Measurements from ENCODE around the gene ANKRD42.

DNA sequence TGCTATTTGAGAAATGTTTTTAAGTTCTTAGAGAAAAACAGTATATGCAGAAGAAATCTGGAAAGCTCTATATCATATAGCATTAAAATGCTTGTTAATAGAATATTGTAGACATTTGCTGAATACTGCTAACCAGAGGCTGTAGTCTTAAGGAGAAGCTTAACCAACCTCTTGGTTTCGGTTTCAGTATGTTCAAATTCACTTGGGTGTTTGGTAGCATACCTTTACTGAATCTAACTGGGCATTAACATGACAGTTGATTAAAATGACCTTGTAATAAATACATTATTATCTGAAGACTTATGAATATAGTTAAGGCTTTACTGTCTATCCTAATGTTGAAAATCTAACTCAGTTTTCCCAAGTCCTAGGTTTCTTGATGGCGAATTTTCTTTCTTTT, 31.1 kb upstream of the ANKRD42 start:
- TF ChIP-seq, protein P1, sequence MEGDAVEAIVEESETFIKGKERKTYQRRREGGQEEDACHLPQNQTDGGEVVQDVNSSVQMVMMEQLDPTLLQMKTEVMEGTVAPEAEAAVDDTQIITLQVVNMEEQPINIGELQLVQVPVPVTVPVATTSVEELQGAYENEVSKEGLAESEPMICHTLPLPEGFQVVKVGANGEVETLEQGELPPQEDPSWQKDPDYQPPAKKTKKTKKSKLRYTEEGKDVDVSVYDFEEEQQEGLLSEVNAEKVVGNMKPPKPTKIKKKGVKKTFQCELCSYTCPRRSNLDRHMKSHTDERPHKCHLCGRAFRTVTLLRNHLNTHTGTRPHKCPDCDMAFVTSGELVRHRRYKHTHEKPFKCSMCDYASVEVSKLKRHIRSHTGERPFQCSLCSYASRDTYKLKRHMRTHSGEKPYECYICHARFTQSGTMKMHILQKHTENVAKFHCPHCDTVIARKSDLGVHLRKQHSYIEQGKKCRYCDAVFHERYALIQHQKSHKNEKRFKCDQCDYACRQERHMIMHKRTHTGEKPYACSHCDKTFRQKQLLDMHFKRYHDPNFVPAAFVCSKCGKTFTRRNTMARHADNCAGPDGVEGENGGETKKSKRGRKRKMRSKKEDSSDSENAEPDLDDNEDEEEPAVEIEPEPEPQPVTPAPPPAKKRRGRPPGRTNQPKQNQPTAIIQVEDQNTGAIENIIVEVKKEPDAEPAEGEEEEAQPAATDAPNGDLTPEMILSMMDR (IDR thresholded peaks at IDR 0.05): no peak
- TF ChIP-seq POLR2A (IDR thresholded peaks at IDR 0.05): no peak
